ENCODE measurements around the gene PIK3CD.

The PIK3CD gene

GRCh38 chr1:9767964-9768668, 116.6 kb downstream of the PIK3CD start:
- TF ChIP-seq CTCF (IDR thresholded peaks at IDR 0.05; ENCODE audit: low read depth, low read length): no peak
- H3K27me3 ChIP-seq (ENCODE audit: insufficient read depth, low read depth, severe bottlenecking): no peaks in the 10 kb centered on the region
- no peak overlapping the region for H3K4me3 ChIP-seq (ENCODE audit: low read depth, low read length)
- H3K27ac ChIP-seq: no peak overlapping the region
- H3K36me3 ChIP-seq: peaks cover 66% of the 10 kb centered on the region
- no peaks in the 10 kb centered on the region for H3K9me3 ChIP-seq (ENCODE audit: severe bottlenecking)
- peak; percentile 31 for DNase-seq

- H3K36me3 ChIP-seq: peaks cover 66% of the 10 kb centered on the region
- H3K27me3 ChIP-seq (ENCODE audit: insufficient read depth, low read depth, severe bottlenecking): no peaks in the 10 kb centered on the region
- DNase-seq: no peak
- TF ChIP-seq CTCF (IDR thresholded peaks at IDR 0.05; ENCODE audit: low read depth, low read length): peak; percentile 27
- no peak overlapping the region for H3K27ac ChIP-seq
- H3K4me3 ChIP-seq (ENCODE audit: low read depth, low read length): no peak overlapping the region
- no peaks in the 10 kb centered on the region for H3K9me3 ChIP-seq (ENCODE audit: severe bottlenecking)
These were observed 117.5 kb downstream of the PIK3CD start for GRCh38 chr1:9768983-9769382.

- Histone ChIP-seq H3K27ac (no peak overlapping the region), H3K36me3 (peaks cover 63% of the 10 kb centered on the region), H3K4me3 (ENCODE audit: low read depth, low read length) (no peak overlapping the region), H3K27me3 (ENCODE audit: insufficient read depth, low read depth, severe bottlenecking) (no peaks in the 10 kb centered on the region), H3K9me3 (ENCODE audit: severe bottlenecking) (no peaks in the 10 kb centered on the region)
- DNase-seq: no peak
- no peak for TF ChIP-seq CTCF (IDR thresholded peaks at IDR 0.05; ENCODE audit: low read depth, low read length)
These were observed 118.8 kb downstream of the PIK3CD start for GRCh38 chr1:9770298-9770697.

GRCh38 chr1:9774712-9775679, 123.5 kb downstream of the PIK3CD start:
- H3K4me3 ChIP-seq (ENCODE audit: low read depth, low read length): no peak overlapping the region
- peaks cover 54% of the 10 kb centered on the region for H3K36me3 ChIP-seq
- H3K27ac ChIP-seq: no peak overlapping the region
- H3K27me3 ChIP-seq (ENCODE audit: insufficient read depth, low read depth, severe bottlenecking): no peaks in the 10 kb centered on the region
- DNase-seq: no peak
- no peak for TF ChIP-seq CTCF (IDR thresholded peaks at IDR 0.05; ENCODE audit: low read depth, low read length)
- no peaks in the 10 kb centered on the region for H3K9me3 ChIP-seq (ENCODE audit: severe bottlenecking)

GRCh38 chr1:9776685-9777084, 125.2 kb downstream of the PIK3CD start:
- Histone ChIP-seq H3K27ac (no peak overlapping the region), H3K9me3 (ENCODE audit: severe bottlenecking) (no peaks in the 10 kb centered on the region), H3K36me3 (peaks cover 39% of the 10 kb centered on the region), H3K4me3 (ENCODE audit: low read depth, low read length) (no peak overlapping the region), H3K27me3 (ENCODE audit: insufficient read depth, low read depth, severe bottlenecking) (no peaks in the 10 kb centered on the region)
- TF ChIP-seq CTCF (IDR thresholded peaks at IDR 0.05; ENCODE audit: low read depth, low read length): no peak
- no peak for DNase-seq

Measured in WERI-Rb-1 (cell line).